T-helper 22 cell (primary cell): ENCODE measurements around the gene GLE1.
A peak's percentile ranks its signal among the peaks of the same experiment; 100 is the strongest.
"Not testable (repeated sequence)": the region's sequence is repeated elsewhere in the genome, so short reads cannot be mapped to it uniquely, and the experiment has no call there.

Experiments used
- DNase-seq: peaks from one replicate; pipeline ENCODE4 v3.0.0-alpha.2; 2020; ENCODE audit warnings: low read depth

The GLE1 gene

GRCh38 chr9:128552153-128552743 is 47.7 kb downstream of the GLE1 start, which contains the start of gene SPTAN1:
Gene SPTAN1 (plus strand): TSS chr9:128552587. CDS start chr9:128566741, 14,154 bp downstream.
- peak; percentile 95 for DNase-seq

- peak; percentile 36 for DNase-seq
Measured at GRCh38 chr9:128552744-128553440, 48.4 kb downstream of the GLE1 start.

GRCh38 chr9:128553728-128554127 is 49.2 kb downstream of the GLE1 start:
- no peak for DNase-seq

GRCh38 chr9:128554155-128554862 is 49.8 kb downstream of the GLE1 start:
- DNase-seq = peak; percentile 3

GRCh38 chr9:128555180-128555721 is 50.7 kb downstream of the GLE1 start:
- DNase-seq = no peak

GRCh38 chr9:128556276-128556675 is 51.8 kb downstream of the GLE1 start:
- DNase-seq = no peak

- no peak for DNase-seq
Measured at GRCh38 chr9:128556926-128557634, 52.6 kb downstream of the GLE1 start.

- peak; percentile 33 for DNase-seq
Measured at GRCh38 chr9:128558431-128559310, 54.2 kb downstream of the GLE1 start.

- DNase-seq = no peak
Measured at GRCh38 chr9:128565578-128565977, 61.1 kb downstream of the GLE1 start.

- DNase-seq = no peak
Measured at GRCh38 chr9:128568470-128569078, 64.1 kb downstream of the GLE1 start.

GRCh38 chr9:128575469-128575868 is 71.0 kb downstream of the GLE1 start:
- no peak for DNase-seq

GRCh38 chr9:128575916-128576315 is 71.4 kb downstream of the GLE1 start:
- no peak for DNase-seq

- DNase-seq = no peak
Measured at GRCh38 chr9:128577206-128577605, 72.7 kb downstream of the GLE1 start.

- DNase-seq = no peak
Measured at GRCh38 chr9:128579194-128579593, 74.7 kb downstream of the GLE1 start.

GRCh38 chr9:128580731-128581130 is 76.2 kb downstream of the GLE1 start:
- DNase-seq = no peak

GRCh38 chr9:128585155-128585554 is 80.6 kb downstream of the GLE1 start:
- not testable (repeated sequence) for DNase-seq

GRCh38 chr9:128586934-128587333 is 82.4 kb downstream of the GLE1 start:
- not testable (repeated sequence) for DNase-seq

- DNase-seq = no peak
Measured at GRCh38 chr9:128587453-128587852, 82.9 kb downstream of the GLE1 start.

GRCh38 chr9:128588581-128589233 is 84.2 kb downstream of the GLE1 start:
- no peak for DNase-seq
